ENCODE data around the gene PHACTR1. TPM values are rescaled to one million over a fixed set of nuclear protein-coding genes. Genes with fewer than 3 reads are reported as not detected.

Gene PHACTR1
- total and polyA plus RNA-seq, 4 donors = 0.31 to 1.5 (median 0.79) TPM

GRCh38 chr6:12709556-12710232 lies 6.9 kb upstream of the PHACTR1 start:
- no peak overlapping the region for H3K9ac ChIP-seq (ENCODE audit: low read depth in 1 of 2, low read length in 2 of 2)
- H3K4me1 ChIP-seq (ENCODE audit: control insufficient read depth in 4 of 4, insufficient read depth in 4 of 4, low read length in 3 of 4) = no peaks in the 10 kb centered on the region
- peaks cover 0 to 6% (median 0%) of the 10 kb centered on the region in 4 donors for H3K27me3 ChIP-seq (ENCODE audit: control insufficient read depth in 4 of 4, insufficient read depth in 4 of 4, low read length in 3 of 4)
- 54% methylated on average over 3 of the region's 3 CpGs for WGBS
- no peak for DNase-seq (ENCODE audit: low spot score)
- H3K36me3 ChIP-seq (ENCODE audit: control insufficient read depth in 4 of 4, insufficient read depth in 3 of 4, low read depth in 1 of 4, low read length in 3 of 4) = no peaks in the 10 kb centered on the region
- H3K4me3 ChIP-seq (ENCODE audit: low read depth in 1 of 3, low read length in 3 of 3) = no peak overlapping the region
- peaks cover 0 to 4% (median 0%) of the 10 kb centered on the region in 4 donors for H3K9me3 ChIP-seq (ENCODE audit: control insufficient read depth in 4 of 4, low read length in 3 of 4)
- H3K27ac ChIP-seq (ENCODE audit: low read depth in 1 of 2, low read length in 2 of 2) = no peak overlapping the region
- TF ChIP-seq TAF1 (conservative IDR thresholded peaks at IDR 0.05) (no peak), FOXA1 (IDR thresholded peaks at IDR 0.05) (no peak), NR2F2 (IDR thresholded peaks at IDR 0.05) (no peak), GABPA (IDR thresholded peaks at IDR 0.05 in 1 of 2, conservative IDR thresholded peaks at IDR 0.05 in 1 of 2) (no peak), FOXA2 (IDR thresholded peaks at IDR 0.05) (no peak), HNF4A (conservative IDR thresholded peaks at IDR 0.05) (no peak), RAD21 (IDR thresholded peaks at IDR 0.05) (no peak), RXRA (IDR thresholded peaks at IDR 0.05) (no peak), EGR1 (IDR thresholded peaks at IDR 0.05; ENCODE audit: low read depth in 2 of 2) (no peak)
- TF ChIP-seq, protein P1, sequence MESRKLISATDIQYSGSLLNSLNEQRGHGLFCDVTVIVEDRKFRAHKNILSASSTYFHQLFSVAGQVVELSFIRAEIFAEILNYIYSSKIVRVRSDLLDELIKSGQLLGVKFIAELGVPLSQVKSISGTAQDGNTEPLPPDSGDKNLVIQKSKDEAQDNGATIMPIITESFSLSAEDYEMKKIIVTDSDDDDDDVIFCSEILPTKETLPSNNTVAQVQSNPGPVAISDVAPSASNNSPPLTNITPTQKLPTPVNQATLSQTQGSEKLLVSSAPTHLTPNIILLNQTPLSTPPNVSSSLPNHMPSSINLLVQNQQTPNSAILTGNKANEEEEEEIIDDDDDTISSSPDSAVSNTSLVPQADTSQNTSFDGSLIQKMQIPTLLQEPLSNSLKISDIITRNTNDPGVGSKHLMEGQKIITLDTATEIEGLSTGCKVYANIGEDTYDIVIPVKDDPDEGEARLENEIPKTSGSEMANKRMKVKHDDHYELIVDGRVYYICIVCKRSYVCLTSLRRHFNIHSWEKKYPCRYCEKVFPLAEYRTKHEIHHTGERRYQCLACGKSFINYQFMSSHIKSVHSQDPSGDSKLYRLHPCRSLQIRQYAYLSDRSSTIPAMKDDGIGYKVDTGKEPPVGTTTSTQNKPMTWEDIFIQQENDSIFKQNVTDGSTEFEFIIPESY (IDR thresholded peaks at IDR 0.05) = no peak
- TF ChIP-seq, protein P2, sequence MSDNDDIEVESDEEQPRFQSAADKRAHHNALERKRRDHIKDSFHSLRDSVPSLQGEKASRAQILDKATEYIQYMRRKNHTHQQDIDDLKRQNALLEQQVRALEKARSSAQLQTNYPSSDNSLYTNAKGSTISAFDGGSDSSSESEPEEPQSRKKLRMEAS (IDR thresholded peaks at IDR 0.05) = no peak

- no peaks in the 10 kb centered on the region for H3K4me1 ChIP-seq (ENCODE audit: control insufficient read depth in 4 of 4, insufficient read depth in 4 of 4, low read length in 3 of 4)
- no peak overlapping the region for H3K4me3 ChIP-seq (ENCODE audit: low read depth in 1 of 3, low read length in 3 of 3)
- no peak for TF ChIP-seq RXRA (IDR thresholded peaks at IDR 0.05)
- TF ChIP-seq NR2F2 (IDR thresholded peaks at IDR 0.05) = no peak
- TF ChIP-seq RAD21 (IDR thresholded peaks at IDR 0.05) = no peak
- TF ChIP-seq, protein P2 (IDR thresholded peaks at IDR 0.05) = no peak
- TF ChIP-seq HNF4G (IDR thresholded peaks at IDR 0.05) = no peak
- no peak for TF ChIP-seq TAF1 (conservative IDR thresholded peaks at IDR 0.05)
- no peak for TF ChIP-seq SP1 (IDR thresholded peaks at IDR 0.05)
- no peak for TF ChIP-seq FOXA1 (IDR thresholded peaks at IDR 0.05)
- TF ChIP-seq, protein P3, sequence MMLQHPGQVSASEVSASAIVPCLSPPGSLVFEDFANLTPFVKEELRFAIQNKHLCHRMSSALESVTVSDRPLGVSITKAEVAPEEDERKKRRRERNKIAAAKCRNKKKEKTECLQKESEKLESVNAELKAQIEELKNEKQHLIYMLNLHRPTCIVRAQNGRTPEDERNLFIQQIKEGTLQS (IDR thresholded peaks at IDR 0.05) = no peak
- TF ChIP-seq, protein P4, sequence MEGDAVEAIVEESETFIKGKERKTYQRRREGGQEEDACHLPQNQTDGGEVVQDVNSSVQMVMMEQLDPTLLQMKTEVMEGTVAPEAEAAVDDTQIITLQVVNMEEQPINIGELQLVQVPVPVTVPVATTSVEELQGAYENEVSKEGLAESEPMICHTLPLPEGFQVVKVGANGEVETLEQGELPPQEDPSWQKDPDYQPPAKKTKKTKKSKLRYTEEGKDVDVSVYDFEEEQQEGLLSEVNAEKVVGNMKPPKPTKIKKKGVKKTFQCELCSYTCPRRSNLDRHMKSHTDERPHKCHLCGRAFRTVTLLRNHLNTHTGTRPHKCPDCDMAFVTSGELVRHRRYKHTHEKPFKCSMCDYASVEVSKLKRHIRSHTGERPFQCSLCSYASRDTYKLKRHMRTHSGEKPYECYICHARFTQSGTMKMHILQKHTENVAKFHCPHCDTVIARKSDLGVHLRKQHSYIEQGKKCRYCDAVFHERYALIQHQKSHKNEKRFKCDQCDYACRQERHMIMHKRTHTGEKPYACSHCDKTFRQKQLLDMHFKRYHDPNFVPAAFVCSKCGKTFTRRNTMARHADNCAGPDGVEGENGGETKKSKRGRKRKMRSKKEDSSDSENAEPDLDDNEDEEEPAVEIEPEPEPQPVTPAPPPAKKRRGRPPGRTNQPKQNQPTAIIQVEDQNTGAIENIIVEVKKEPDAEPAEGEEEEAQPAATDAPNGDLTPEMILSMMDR (IDR thresholded peaks at IDR 0.05; ENCODE audit: low read depth, low read length, missing input control) = no peak
- no peak overlapping the region for H3K27ac ChIP-seq (ENCODE audit: low read depth in 1 of 2, low read length in 2 of 2)
- DNase-seq (ENCODE audit: low spot score) = no peak
- H3K9ac ChIP-seq (ENCODE audit: low read depth in 1 of 2, low read length in 2 of 2) = no peak overlapping the region
- 62% methylated on average over 4 of the region's 4 CpGs for WGBS
- peaks cover 0 to 6% (median 0%) of the 10 kb centered on the region in 4 donors for H3K27me3 ChIP-seq (ENCODE audit: control insufficient read depth in 4 of 4, insufficient read depth in 4 of 4, low read length in 3 of 4)
- no peaks in the 10 kb centered on the region for H3K36me3 ChIP-seq (ENCODE audit: control insufficient read depth in 4 of 4, insufficient read depth in 3 of 4, low read depth in 1 of 4, low read length in 3 of 4)
- H3K9me3 ChIP-seq (ENCODE audit: control insufficient read depth in 4 of 4, low read length in 3 of 4) = no peaks in the 10 kb centered on the region
Measured at GRCh38 chr6:12710921-12711320, 5.6 kb upstream of the PHACTR1 start.

Measured in liver (tissue), 9 donors.